Measurements from ENCODE around the gene PSMB8.

PSMB8 gene

GRCh38 chr6:32837651-32838113 is 6.2 kb downstream of the PSMB8 start:
- peak overlapping the region; percentile 98 for H3K27ac Mint-ChIP-seq
- peak overlapping the region; percentile 81 for H3K4me3 Mint-ChIP-seq
- H3K36me3 Mint-ChIP-seq (ENCODE audit: low read depth) = peaks cover 82% of the 10 kb centered on the region
- no peaks in the 10 kb centered on the region for H3K9me3 Mint-ChIP-seq
- DNase-seq (ENCODE audit: low spot score) = no peak
- no peaks in the 10 kb centered on the region for H3K27me3 Mint-ChIP-seq (ENCODE audit: low read depth)
- H3K4me1 Mint-ChIP-seq (ENCODE audit: low read depth) = peaks cover 77% of the 10 kb centered on the region

GRCh38 chr6:32836873-32837272 is 7.0 kb downstream of the PSMB8 start:
- Mint-ChIP-seq H3K4me3 (peak overlapping the region; percentile 81), H3K4me1 (ENCODE audit: low read depth) (peaks cover 76% of the 10 kb centered on the region), H3K36me3 (ENCODE audit: low read depth) (peaks cover 79% of the 10 kb centered on the region), H3K27ac (peak overlapping the region; percentile 98), H3K27me3 (ENCODE audit: low read depth) (no peaks in the 10 kb centered on the region), H3K9me3 (no peaks in the 10 kb centered on the region)
- DNase-seq (ENCODE audit: low spot score) = no peak

GRCh38 chr6:32835167-32835893 is 8.5 kb downstream of the PSMB8 start:
- peak overlapping the region; percentile 40 for H3K4me3 Mint-ChIP-seq
- no peaks in the 10 kb centered on the region for H3K27me3 Mint-ChIP-seq (ENCODE audit: low read depth)
- peaks cover 70% of the 10 kb centered on the region for H3K4me1 Mint-ChIP-seq (ENCODE audit: low read depth)
- no peak overlapping the region for H3K27ac Mint-ChIP-seq
- DNase-seq (ENCODE audit: low spot score) = no peak
- H3K9me3 Mint-ChIP-seq = no peaks in the 10 kb centered on the region
- H3K36me3 Mint-ChIP-seq (ENCODE audit: low read depth) = peaks cover 78% of the 10 kb centered on the region

- Mint-ChIP-seq H3K4me1 (ENCODE audit: low read depth) (peaks cover 60% of the 10 kb centered on the region), H3K9me3 (no peaks in the 10 kb centered on the region), H3K27me3 (ENCODE audit: low read depth) (no peaks in the 10 kb centered on the region), H3K27ac (peak overlapping the region; percentile 34), H3K36me3 (ENCODE audit: low read depth) (peaks cover 84% of the 10 kb centered on the region), H3K4me3 (peak overlapping the region; percentile 38)
- no peak for DNase-seq (ENCODE audit: low spot score)
Observed at GRCh38 chr6:32833664-32834063, 10.2 kb downstream of the PSMB8 start.

- Mint-ChIP-seq H3K27me3 (ENCODE audit: low read depth) (no peaks in the 10 kb centered on the region), H3K4me3 (no peak overlapping the region), H3K4me1 (ENCODE audit: low read depth) (peaks cover 64% of the 10 kb centered on the region), H3K36me3 (ENCODE audit: low read depth) (peaks cover 87% of the 10 kb centered on the region), H3K27ac (no peak overlapping the region), H3K9me3 (no peaks in the 10 kb centered on the region)
- no peak for DNase-seq (ENCODE audit: low spot score)
Observed at GRCh38 chr6:32832535-32832934, 11.3 kb downstream of the PSMB8 start.

GRCh38 chr6:32830936-32831335 is 12.9 kb downstream of the PSMB8 start:
- Mint-ChIP-seq H3K4me1 (ENCODE audit: low read depth) (peaks cover 56% of the 10 kb centered on the region), H3K27me3 (ENCODE audit: low read depth) (no peaks in the 10 kb centered on the region), H3K9me3 (no peaks in the 10 kb centered on the region), H3K36me3 (ENCODE audit: low read depth) (peaks cover 78% of the 10 kb centered on the region), H3K4me3 (no peak overlapping the region), H3K27ac (no peak overlapping the region)
- DNase-seq (ENCODE audit: low spot score) = no peak

- Mint-ChIP-seq H3K4me1 (ENCODE audit: low read depth) (peaks cover 48% of the 10 kb centered on the region), H3K36me3 (ENCODE audit: low read depth) (peaks cover 70% of the 10 kb centered on the region), H3K9me3 (no peaks in the 10 kb centered on the region), H3K4me3 (no peak overlapping the region), H3K27ac (no peak overlapping the region), H3K27me3 (ENCODE audit: low read depth) (no peaks in the 10 kb centered on the region)
- no peak for DNase-seq (ENCODE audit: low spot score)
Observed at GRCh38 chr6:32830017-32830416, 13.8 kb downstream of the PSMB8 start.

GRCh38 chr6:32829495-32829894 is 14.4 kb downstream of the PSMB8 start:
- no peak overlapping the region for H3K4me3 Mint-ChIP-seq
- H3K27ac Mint-ChIP-seq = no peak overlapping the region
- H3K27me3 Mint-ChIP-seq (ENCODE audit: low read depth) = no peaks in the 10 kb centered on the region
- H3K4me1 Mint-ChIP-seq (ENCODE audit: low read depth) = peaks cover 43% of the 10 kb centered on the region
- DNase-seq (ENCODE audit: low spot score) = no peak
- no peaks in the 10 kb centered on the region for H3K9me3 Mint-ChIP-seq
- H3K36me3 Mint-ChIP-seq (ENCODE audit: low read depth) = peaks cover 64% of the 10 kb centered on the region

GRCh38 chr6:32827025-32827424 is 16.8 kb downstream of the PSMB8 start:
- Mint-ChIP-seq H3K36me3 (ENCODE audit: low read depth) (peaks cover 43% of the 10 kb centered on the region), H3K4me3 (no peak overlapping the region), H3K27ac (no peak overlapping the region), H3K27me3 (ENCODE audit: low read depth) (no peaks in the 10 kb centered on the region), H3K9me3 (no peaks in the 10 kb centered on the region), H3K4me1 (ENCODE audit: low read depth) (peaks cover 22% of the 10 kb centered on the region)
- DNase-seq (ENCODE audit: low spot score) = no peak

- no peaks in the 10 kb centered on the region for H3K27me3 Mint-ChIP-seq (ENCODE audit: low read depth)
- H3K9me3 Mint-ChIP-seq = no peaks in the 10 kb centered on the region
- H3K27ac Mint-ChIP-seq = no peak overlapping the region
- H3K36me3 Mint-ChIP-seq (ENCODE audit: low read depth) = peaks cover 34% of the 10 kb centered on the region
- no peak for DNase-seq (ENCODE audit: low spot score)
- H3K4me3 Mint-ChIP-seq = no peak overlapping the region
- H3K4me1 Mint-ChIP-seq (ENCODE audit: low read depth) = peaks cover 15% of the 10 kb centered on the region
Observed at GRCh38 chr6:32825966-32826365, 17.9 kb downstream of the PSMB8 start.

GRCh38 chr6:32819729-32820128 is 24.1 kb downstream of the PSMB8 start:
- H3K4me3 Mint-ChIP-seq = no peak overlapping the region
- no peaks in the 10 kb centered on the region for H3K9me3 Mint-ChIP-seq
- no peaks in the 10 kb centered on the region for H3K4me1 Mint-ChIP-seq (ENCODE audit: low read depth)
- H3K27ac Mint-ChIP-seq = no peak overlapping the region
- no peaks in the 10 kb centered on the region for H3K36me3 Mint-ChIP-seq (ENCODE audit: low read depth)
- DNase-seq (ENCODE audit: low spot score) = no peak
- H3K27me3 Mint-ChIP-seq (ENCODE audit: low read depth) = no peaks in the 10 kb centered on the region

- no peaks in the 10 kb centered on the region for H3K9me3 Mint-ChIP-seq
- H3K27ac Mint-ChIP-seq = no peak overlapping the region
- no peak overlapping the region for H3K4me3 Mint-ChIP-seq
- no peaks in the 10 kb centered on the region for H3K4me1 Mint-ChIP-seq (ENCODE audit: low read depth)
- H3K36me3 Mint-ChIP-seq (ENCODE audit: low read depth) = no peaks in the 10 kb centered on the region
- no peak for DNase-seq (ENCODE audit: low spot score)
- no peaks in the 10 kb centered on the region for H3K27me3 Mint-ChIP-seq (ENCODE audit: low read depth)
Observed at GRCh38 chr6:32818867-32819266, 25.0 kb downstream of the PSMB8 start.

GRCh38 chr6:32816746-32817204 is 27.1 kb downstream of the PSMB8 start, which contains the start of gene HLA-DOB:
Gene HLA-DOB, minus strand, starts transcription at chr6:32817002. Its CDS starts 51 bp downstream, at chr6:32816951.
- no peak within 1 kb of the TSS for H3K4me3 Mint-ChIP-seq
- H3K4me1 Mint-ChIP-seq (ENCODE audit: low read depth) = no peaks in the 10 kb centered on the region
- H3K9me3 Mint-ChIP-seq = no peaks in the 10 kb centered on the region
- DNase-seq (ENCODE audit: low spot score) = no peak
- no peak within 1 kb of the TSS for H3K27ac Mint-ChIP-seq
- no peaks in the 10 kb centered on the region for H3K36me3 Mint-ChIP-seq (ENCODE audit: low read depth)
- H3K27me3 Mint-ChIP-seq (ENCODE audit: low read depth) = no peaks in the 10 kb centered on the region

GRCh38 chr6:32815996-32816395 is 27.9 kb downstream of the PSMB8 start:
- no peak overlapping the region for H3K27ac Mint-ChIP-seq
- H3K9me3 Mint-ChIP-seq = no peaks in the 10 kb centered on the region
- no peaks in the 10 kb centered on the region for H3K27me3 Mint-ChIP-seq (ENCODE audit: low read depth)
- H3K4me3 Mint-ChIP-seq = no peak overlapping the region
- no peaks in the 10 kb centered on the region for H3K4me1 Mint-ChIP-seq (ENCODE audit: low read depth)
- H3K36me3 Mint-ChIP-seq (ENCODE audit: low read depth) = no peaks in the 10 kb centered on the region
- DNase-seq (ENCODE audit: low spot score) = no peak

GRCh38 chr6:32815115-32815514 is 28.7 kb downstream of the PSMB8 start:
- H3K9me3 Mint-ChIP-seq = no peaks in the 10 kb centered on the region
- no peak for DNase-seq (ENCODE audit: low spot score)
- H3K27ac Mint-ChIP-seq = no peak overlapping the region
- no peaks in the 10 kb centered on the region for H3K27me3 Mint-ChIP-seq (ENCODE audit: low read depth)
- no peaks in the 10 kb centered on the region for H3K4me1 Mint-ChIP-seq (ENCODE audit: low read depth)
- H3K4me3 Mint-ChIP-seq = no peak overlapping the region
- H3K36me3 Mint-ChIP-seq (ENCODE audit: low read depth) = no peaks in the 10 kb centered on the region

Measured in T-helper 2 cell treated with Interferon-gamma antibody and Interleukin-4, amounts not matched to agents 5 μg/mL and 100 μg/mL, for 36 hours (primary cell).